ENCODE results near the gene DNM3. TPM values are rescaled to one million over a fixed set of nuclear protein-coding genes. Genes with fewer than 3 reads are reported as not detected.

Gene DNM3
- total and polyA plus RNA-seq, 2 of the 8 experiments (the other 6 are each of a cell fraction or from before 2014, with no cell fraction given) = 2.0 to 8.5 TPM

DNA sequence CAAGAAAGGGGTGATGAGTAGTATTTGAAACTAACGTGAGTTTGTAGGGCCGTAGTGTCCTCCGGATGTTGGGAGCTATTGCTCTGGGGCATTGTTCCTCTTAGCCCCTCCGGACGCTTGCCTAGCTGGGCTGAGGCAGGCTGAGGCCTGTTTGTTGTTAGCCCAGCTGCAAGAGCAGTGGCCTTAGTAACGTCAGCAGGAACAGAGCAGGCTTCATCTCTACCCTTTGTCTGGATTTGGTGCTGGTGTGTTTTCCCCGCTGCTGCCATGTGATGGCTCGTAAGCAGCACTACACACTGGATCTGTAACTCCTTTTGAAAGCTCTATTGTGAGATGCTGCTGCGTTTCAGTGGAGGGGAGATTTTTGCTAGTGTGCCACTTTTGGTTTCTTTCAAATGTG, 57.6 kb downstream of the DNM3 start:
- H4K5ac ChIP-seq (ENCODE audit: insufficient read length, low read depth, low read length) = no peak overlapping the region
- H3K23ac ChIP-seq (ENCODE audit: insufficient read length) = no peak overlapping the region
- H4K8ac ChIP-seq (ENCODE audit: extremely low read depth, insufficient read depth, low read length) = peak overlapping the region; percentile 84; the same call in 1 of the 2 replicates
- H3K4me1 ChIP-seq (replicated peaks in 1 of 4; ENCODE audit: control insufficient read depth in 3 of 4, insufficient read depth in 4 of 4, low read length in 3 of 4) = peaks cover 2 to 9% (median 5%) of the 10 kb centered on the region in 4 experiments; a peak in 5 of 7 replicates
- H2BK120ac ChIP-seq (replicated peaks; ENCODE audit: low read depth, low read length) = peak overlapping the region; percentile 7
- H3K27me3 ChIP-seq (replicated peaks in 1 of 4; ENCODE audit: control insufficient read depth in 3 of 4, extremely low read depth in 1 of 4, insufficient read depth in 3 of 4, low read length in 3 of 4) = no peaks in the 10 kb centered on the region
- H4K91ac ChIP-seq (replicated peaks; ENCODE audit: insufficient read length, low read length) = no peak overlapping the region
- ChIA-PET POLR2A (ENCODE audit: partially characterized antibody) (interaction anchor here (0.9 kb wide), 1 partner anchor 12 kb away, joined by 3 read pairs; no protein-coding TSS in a partner anchor), CTCF (ENCODE audit: partially characterized antibody) (interaction anchor here (0.9 kb wide), 1 partner anchor 98 kb away, joined by 5 read pairs; no protein-coding TSS in a partner anchor)
- no peak overlapping the region for H2BK15ac ChIP-seq (ENCODE audit: low read length)
- H2AFZ ChIP-seq (ENCODE audit: low read length) = peak overlapping the region; percentile 100
- H3K36me3 ChIP-seq (ENCODE audit: control insufficient read depth in 2 of 4, insufficient read depth in 4 of 4, low read length in 3 of 4) = no peaks in the 10 kb centered on the region
- 53% methylated on average over 9 of the region's 9 CpGs; no CpG with 5 or more reads in 1 of the 2 experiments for WGBS, 2 experiments (ENCODE audit: extremely low coverage in 1 of 2, insufficient coverage in 1 of 2, insufficient read length in 1 of 2, insufficient replicate concordance in 2 of 2, low coverage in 1 of 2, low lambda C conversion rate in 2 of 2, missing lambda C conversion rate in 1 of 2)
- no peak overlapping the region for H3K56ac ChIP-seq (replicated peaks; ENCODE audit: insufficient read length, low read depth, low read length)
- H3K4ac ChIP-seq (replicated peaks; ENCODE audit: insufficient read length, low read depth, low read length) = no peak overlapping the region
- no peaks in the 10 kb centered on the region for H3K79me1 ChIP-seq (ENCODE audit: low read depth, low read length)
- no peak overlapping the region for H3K4me2 ChIP-seq (ENCODE audit: insufficient read depth in 1 of 2, low read depth in 2 of 2, low read length in 2 of 2)
- no peaks in the 10 kb centered on the region for H3K23me2 ChIP-seq (ENCODE audit: low read depth, low read length)
- H3K79me2 ChIP-seq (ENCODE audit: control insufficient read depth in 1 of 2, insufficient read depth in 2 of 2, low read length in 2 of 2) = no peaks in the 10 kb centered on the region
- H2AK5ac ChIP-seq (ENCODE audit: low read depth, low read length) = no peak overlapping the region
- no peak overlapping the region for H3K18ac ChIP-seq (ENCODE audit: extremely low read depth, low read length)
- H2BK5ac ChIP-seq (ENCODE audit: low read depth, low read length) = peak overlapping the region; percentile 56; the same call in 1 of the 2 replicates
- no peaks in the 10 kb centered on the region for H3K9me3 ChIP-seq (ENCODE audit: insufficient read depth in 2 of 2, low read depth in 1 of 2, low read length in 1 of 2)
- peak overlapping the region; percentile 22 for H3K27ac ChIP-seq (ENCODE audit: low read depth, low read length)
- no peak overlapping the region for H3K4me3 ChIP-seq (ENCODE audit: extremely low read depth in 1 of 4, insufficient read depth in 2 of 4, low read depth in 3 of 4, low read length in 4 of 4)
- DNase-seq (ENCODE audit: low read depth in 1 of 2, low spot score in 2 of 2) = peak in 1 of 2 experiments; percentile 54
- H3K14ac ChIP-seq (ENCODE audit: insufficient read length) = no peak overlapping the region
- peak overlapping the region in 3 of 4 experiments; percentile 7 to 34 (median 14); a peak in 4 of 7 replicates for H3K9ac ChIP-seq (replicated peaks in 1 of 4; ENCODE audit: extremely low read depth in 1 of 4, low read depth in 3 of 4, low read length in 3 of 4)
- H2BK12ac ChIP-seq (ENCODE audit: low read depth, low read length) = peak overlapping the region; percentile 77
- H2BK20ac ChIP-seq (ENCODE audit: low read length) = peak overlapping the region; percentile 11; the same call in 1 of the 2 replicates
- H4K20me1 ChIP-seq (replicated peaks in 1 of 2; ENCODE audit: control insufficient read depth in 1 of 2, insufficient read depth in 2 of 2, low read length in 2 of 2) = no peaks in the 10 kb centered on the region
- FAIRE-seq = peak; percentile 91

Measured in H1 (cell line).